Kidney epithelial cell (primary cell): ENCODE data around the gene PLCE1. TPM values are rescaled to one million over a fixed set of nuclear protein-coding genes. Genes with fewer than 3 reads are reported as not detected.

Experiments used
- DNase-seq: peaks from one replicate; pipeline ENCODE4 v3.0.0-alpha.2; 2010; ENCODE audit warnings: low read depth
- H3K27me3 ChIP-seq: 2 replicates; pipeline ENCODE4 v1.6.0; 2011; ENCODE audit warnings: low read length; ENCODE audit not compliant: control insufficient read depth, insufficient read depth
- H3K36me3 ChIP-seq: 2 replicates; pipeline ENCODE4 v1.5.1; 2011; ENCODE audit warnings: low read length; ENCODE audit not compliant: control insufficient read depth, insufficient read depth
- H3K4me3 ChIP-seq: 2 replicates; pipeline ENCODE4 v1.5.1; 2011; ENCODE audit warnings: low read depth, mild to moderate bottlenecking, control low read depth, low read length
- CTCF ChIP-seq: IDR thresholded peaks from 2 replicates; pipeline ENCODE4 v1.5.1; 2011; ENCODE audit warnings: mild to moderate bottlenecking, moderate library complexity, low read length, control low read depth, inconsistent platforms; ENCODE audit not compliant: insufficient read depth, poor library complexity, severe bottlenecking
- total RNA-seq: library from RNA; depleted of rRNA; stranded (reverse); fragments of >200 nt; gene quantifications from 2 replicates; pipeline ENCODE4 v1.2.3, GENCODE V29; 2015

PLCE1 gene
- total RNA-seq, 1 donor from 2014 or later = 0.84 TPM

DNA sequence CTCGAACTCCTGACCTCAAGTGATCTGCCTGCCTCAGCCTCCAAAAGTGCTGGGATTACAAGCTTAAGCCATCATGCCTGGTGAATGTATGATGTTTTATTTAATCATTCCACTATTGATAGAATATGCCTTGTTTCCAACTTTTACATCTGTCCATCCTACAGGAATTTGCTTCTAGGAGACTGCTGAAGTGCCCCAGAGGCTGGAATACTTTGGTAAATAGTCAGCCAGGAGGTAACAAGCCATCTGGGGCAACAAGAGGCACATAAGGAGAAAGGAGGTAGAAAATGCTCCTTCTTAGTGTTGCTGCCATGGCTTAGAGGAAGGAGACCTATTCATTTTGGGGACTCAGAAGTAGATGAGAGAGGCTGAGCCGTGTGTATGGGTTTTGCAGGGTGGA is 14.8 kb downstream of the PLCE1 start:
- Histone ChIP-seq H3K36me3 (no peaks in the 10 kb centered on the region), H3K4me3 (no peak overlapping the region), H3K27me3 (no peaks in the 10 kb centered on the region)
- TF ChIP-seq CTCF = no peak
- no peak for DNase-seq

DNA sequence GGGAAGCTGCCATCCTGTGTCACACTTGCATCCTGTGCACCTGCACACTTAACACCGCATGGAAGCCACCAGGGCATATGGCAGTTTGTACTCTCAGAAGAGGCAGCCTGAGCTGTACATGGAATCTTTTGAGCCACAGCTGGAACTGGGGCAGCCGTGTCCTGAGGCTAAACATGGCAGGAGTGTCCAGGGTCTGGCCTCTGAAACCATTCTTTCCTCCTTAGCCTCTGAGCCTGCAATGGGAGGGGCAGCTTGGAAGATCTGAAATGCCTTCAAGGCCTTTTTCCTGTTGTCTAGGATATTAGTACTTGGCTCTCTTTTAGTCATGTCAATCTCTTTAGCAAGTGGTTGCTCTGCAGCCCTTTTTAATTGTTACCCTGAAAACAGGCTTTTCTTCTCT is 16.4 kb downstream of the PLCE1 start:
- TF ChIP-seq CTCF = no peak
- Histone ChIP-seq H3K27me3 (no peaks in the 10 kb centered on the region), H3K4me3 (no peak overlapping the region), H3K36me3 (no peaks in the 10 kb centered on the region)
- no peak for DNase-seq

DNA sequence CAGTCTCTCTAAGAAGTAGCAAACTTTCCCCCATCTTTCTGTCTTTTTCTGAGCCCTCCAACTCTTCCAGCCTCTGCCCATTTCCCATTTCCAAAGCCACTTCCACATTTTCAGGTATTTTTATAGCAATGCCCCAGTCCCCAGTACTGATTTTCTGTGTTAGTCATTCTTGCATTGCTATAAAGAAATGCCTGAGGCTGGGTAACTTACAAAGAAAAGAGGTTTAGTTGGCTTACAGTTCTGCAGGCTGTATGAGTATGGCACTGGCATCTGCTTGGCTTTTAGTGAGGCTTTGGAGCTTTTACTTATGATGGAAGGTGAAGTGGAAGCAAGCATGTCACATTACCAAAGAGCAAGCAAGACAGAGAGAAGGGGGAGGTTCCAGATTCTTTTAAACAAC is 17.2 kb downstream of the PLCE1 start:
- Histone ChIP-seq H3K36me3 (no peaks in the 10 kb centered on the region), H3K4me3 (no peak overlapping the region), H3K27me3 (no peaks in the 10 kb centered on the region)
- no peak for TF ChIP-seq CTCF
- DNase-seq = no peak

- DNase-seq = no peak
- Histone ChIP-seq H3K36me3 (no peaks in the 10 kb centered on the region), H3K4me3 (no peak overlapping the region), H3K27me3 (no peaks in the 10 kb centered on the region)
- no peak for TF ChIP-seq CTCF
Observed at GRCh38 chr10:94011296-94011695, 17.6 kb downstream of the PLCE1 start.

DNA sequence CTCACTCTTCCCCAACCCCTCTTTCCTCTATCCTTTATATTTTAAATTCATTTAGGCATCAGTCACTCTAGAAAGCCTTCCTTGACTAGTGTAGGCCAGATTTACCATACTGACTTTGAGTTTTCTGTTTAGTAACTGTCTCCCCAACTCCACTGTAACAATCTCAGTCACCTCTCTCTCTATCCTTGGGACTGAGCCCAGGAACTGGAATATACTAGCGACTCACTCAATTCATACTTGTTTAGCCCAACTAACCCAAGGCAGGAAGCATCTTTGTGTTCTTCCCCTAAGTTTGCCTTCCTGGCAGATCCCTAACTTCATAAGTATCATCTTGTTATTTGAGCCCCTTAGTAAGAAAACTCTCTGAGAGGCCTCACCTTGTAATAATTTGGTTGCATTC is 19.1 kb downstream of the PLCE1 start:
- no peak for DNase-seq
- H3K36me3 ChIP-seq = no peaks in the 10 kb centered on the region
- no peak for TF ChIP-seq CTCF

DNA sequence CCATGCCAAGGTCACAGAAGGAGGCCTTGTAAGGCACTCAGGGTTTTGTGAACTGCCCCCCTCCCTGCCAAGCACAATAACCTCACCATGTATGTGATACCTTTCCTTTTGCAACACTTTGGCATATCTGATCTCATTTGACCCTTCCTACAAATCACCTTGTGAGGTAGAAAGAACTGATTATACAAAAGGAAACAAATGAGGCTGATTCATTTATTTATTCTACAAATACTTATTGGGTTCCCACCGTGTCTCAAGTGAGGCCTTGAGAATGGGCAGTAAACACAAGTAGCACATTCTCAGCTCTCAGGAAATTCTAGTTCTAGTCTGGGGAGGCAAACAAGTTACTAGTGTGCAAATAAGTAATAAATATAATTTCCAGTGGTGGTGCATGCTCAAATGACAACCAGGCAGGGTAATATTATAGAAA is 19.6 kb downstream of the PLCE1 start:
- no peak overlapping the region for H3K4me3 ChIP-seq
- DNase-seq = no peak
- H3K27me3 ChIP-seq = no peaks in the 10 kb centered on the region
- peaks cover 1% of the 10 kb centered on the region for H3K36me3 ChIP-seq
- TF ChIP-seq CTCF = no peak

More for the DNA sequence above, 19.1 kb downstream of the PLCE1 start:
- Histone ChIP-seq H3K4me3 (no peak overlapping the region), H3K27me3 (no peaks in the 10 kb centered on the region)
